KMS-11 (cell line): ENCODE data around the gene ERC2.

Experiments
- H2AFZ ChIP-seq: fragments of 200-600 bp; sonication (generic); 2 replicates; pipeline ENCODE4 v1.6.1; 2016; ENCODE audit warnings: antibody characterized with exemption, mixed run types, low read depth
- H3K27ac ChIP-seq: fragments of 200-600 bp; sonication (generic); 2 replicates; pipeline ENCODE4 v1.6.1; 2016; ENCODE audit warnings: mild to moderate bottlenecking, mixed run types
- H3K27me3 ChIP-seq: fragments of 200-600 bp; sonication (generic); 2 replicates; pipeline ENCODE4 v1.6.1; 2017; ENCODE audit warnings: mild to moderate bottlenecking, low read depth, mixed run types, moderate library complexity; ENCODE audit not compliant: insufficient read depth
- H3K36me3 ChIP-seq: fragments of 200-600 bp; sonication (generic); 2 replicates; pipeline ENCODE4 v1.6.1; 2017; ENCODE audit warnings: mild to moderate bottlenecking, mixed run types; ENCODE audit not compliant: insufficient read depth
- H3K4me1 ChIP-seq: fragments of 200-600 bp; sonication (generic); 2 replicates; pipeline ENCODE4 v1.6.1; 2016; ENCODE audit warnings: mild to moderate bottlenecking, low read depth, mixed run types; ENCODE audit not compliant: poor library complexity, severe bottlenecking
- H3K4me2 ChIP-seq: fragments of 200-600 bp; sonication (generic); 2 replicates; pipeline ENCODE4 v1.7.0; 2016; ENCODE audit warnings: mild to moderate bottlenecking, mixed run types
- H3K4me3 ChIP-seq: fragments of 200-600 bp; sonication (generic); IDR thresholded peaks from 2 replicates; pipeline ENCODE4 v1.6.1; 2017; ENCODE audit warnings: low read depth, low read length, mixed read lengths; ENCODE audit not compliant: insufficient read depth
- H3K79me2 ChIP-seq: fragments of 200-600 bp; sonication (generic); 2 replicates; pipeline ENCODE4 v1.6.1; 2016; ENCODE audit warnings: low read depth, mixed run types; ENCODE audit not compliant: insufficient read depth
- H3K9ac ChIP-seq: fragments of 200-600 bp; sonication (generic); 2 replicates; pipeline ENCODE4 v1.6.1; 2016; ENCODE audit warnings: mild to moderate bottlenecking, mixed run types
- H4K20me1 ChIP-seq: fragments of 200-600 bp; sonication (generic); 2 replicates; pipeline ENCODE4 v1.6.1; 2016; ENCODE audit warnings: mild to moderate bottlenecking, mixed run types; ENCODE audit not compliant: insufficient read depth
- TF ChIP-seq, protein P1 (sequence below): fragments of 200-600 bp; sonication (generic); conservative IDR thresholded peaks from 2 replicates; pipeline ENCODE4 v1.6.1; 2017; ENCODE audit warnings: low read depth, mild to moderate bottlenecking, antibody characterized with exemption, low read length, moderate library complexity, mixed read lengths

ERC2 gene

DNA sequence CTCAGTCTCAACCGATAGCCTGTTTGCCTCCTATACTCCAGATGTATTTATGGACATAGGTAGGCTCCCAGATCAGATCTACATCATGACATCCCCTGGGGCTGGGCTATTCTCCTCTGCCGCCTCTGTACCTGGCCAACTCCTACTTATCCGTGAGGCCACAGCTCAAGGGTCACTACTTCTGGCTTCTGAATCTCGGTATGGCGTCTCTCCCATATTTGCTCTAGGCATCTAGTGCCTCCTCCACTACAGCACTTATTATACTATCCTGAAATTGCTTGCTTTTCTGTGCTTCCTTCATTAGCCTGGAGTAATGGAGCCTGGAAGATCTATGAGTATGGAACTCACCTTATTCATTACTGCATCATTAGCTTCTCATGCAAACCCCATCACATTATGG is 808.6 kb downstream of the ERC2 start:
- no peaks in the 10 kb centered on the region for H4K20me1 ChIP-seq
- no peaks in the 10 kb centered on the region for H3K79me2 ChIP-seq
- no peak overlapping the region for H2AFZ ChIP-seq
- peak overlapping the region; percentile 91; the same call in 1 of the 2 replicates for H3K27ac ChIP-seq
- H3K4me1 ChIP-seq = peaks cover 77% of the 10 kb centered on the region
- H3K9ac ChIP-seq = no peak overlapping the region
- peak overlapping the region; percentile 57; the same call in 1 of the 2 replicates for H3K4me2 ChIP-seq
- no peaks in the 10 kb centered on the region for H3K36me3 ChIP-seq
- H3K4me3 ChIP-seq = no peak overlapping the region
- TF ChIP-seq, protein P1, sequence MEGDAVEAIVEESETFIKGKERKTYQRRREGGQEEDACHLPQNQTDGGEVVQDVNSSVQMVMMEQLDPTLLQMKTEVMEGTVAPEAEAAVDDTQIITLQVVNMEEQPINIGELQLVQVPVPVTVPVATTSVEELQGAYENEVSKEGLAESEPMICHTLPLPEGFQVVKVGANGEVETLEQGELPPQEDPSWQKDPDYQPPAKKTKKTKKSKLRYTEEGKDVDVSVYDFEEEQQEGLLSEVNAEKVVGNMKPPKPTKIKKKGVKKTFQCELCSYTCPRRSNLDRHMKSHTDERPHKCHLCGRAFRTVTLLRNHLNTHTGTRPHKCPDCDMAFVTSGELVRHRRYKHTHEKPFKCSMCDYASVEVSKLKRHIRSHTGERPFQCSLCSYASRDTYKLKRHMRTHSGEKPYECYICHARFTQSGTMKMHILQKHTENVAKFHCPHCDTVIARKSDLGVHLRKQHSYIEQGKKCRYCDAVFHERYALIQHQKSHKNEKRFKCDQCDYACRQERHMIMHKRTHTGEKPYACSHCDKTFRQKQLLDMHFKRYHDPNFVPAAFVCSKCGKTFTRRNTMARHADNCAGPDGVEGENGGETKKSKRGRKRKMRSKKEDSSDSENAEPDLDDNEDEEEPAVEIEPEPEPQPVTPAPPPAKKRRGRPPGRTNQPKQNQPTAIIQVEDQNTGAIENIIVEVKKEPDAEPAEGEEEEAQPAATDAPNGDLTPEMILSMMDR = no peak
- H3K27me3 ChIP-seq = no peaks in the 10 kb centered on the region

DNA sequence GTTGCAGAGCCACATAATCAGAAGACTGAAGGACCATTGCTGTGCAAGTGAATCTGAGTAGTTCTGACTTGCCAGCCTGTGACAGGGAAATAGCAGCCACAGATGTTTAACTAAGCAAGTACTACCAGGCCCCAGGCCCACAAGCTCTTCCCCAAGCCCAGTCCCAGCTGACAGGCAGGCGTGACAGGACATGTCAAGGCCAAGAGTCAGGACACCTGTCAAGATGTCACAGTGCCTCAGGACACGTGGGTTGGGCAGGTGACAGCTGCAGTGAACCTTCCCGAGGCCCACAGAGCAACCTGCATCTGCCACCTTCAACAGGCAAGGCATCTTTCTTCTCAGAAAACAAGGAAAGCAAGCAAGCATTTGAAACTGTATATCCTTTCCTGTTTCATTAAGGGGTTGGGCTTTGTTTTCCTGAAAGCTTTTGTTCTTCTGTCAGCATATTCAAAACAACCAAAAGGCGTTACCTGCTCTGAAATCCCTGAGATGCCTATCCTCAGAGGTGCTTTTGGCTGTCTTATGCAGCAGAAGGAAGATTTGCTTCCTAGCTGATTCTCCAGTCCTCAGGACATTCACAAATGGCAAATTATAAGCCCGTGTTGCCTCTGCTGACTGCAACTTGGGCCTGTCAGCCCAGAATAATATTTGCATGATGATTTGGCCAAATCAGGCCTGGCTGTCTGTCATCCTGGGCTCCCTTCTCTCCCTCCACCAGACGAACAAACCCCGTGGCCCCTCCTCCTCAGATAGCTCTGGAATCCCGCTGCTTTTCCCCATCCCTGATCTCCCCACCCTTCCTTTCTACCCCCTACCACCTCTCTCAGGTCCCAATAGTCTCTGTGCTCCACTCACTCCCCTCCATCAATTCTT is 809.3 kb downstream of the ERC2 start:
- peak overlapping the region; percentile 57; the same call in 1 of the 2 replicates for H3K4me2 ChIP-seq
- H4K20me1 ChIP-seq = no peaks in the 10 kb centered on the region
- H3K4me1 ChIP-seq = peaks cover 84% of the 10 kb centered on the region
- no peaks in the 10 kb centered on the region for H3K36me3 ChIP-seq
- peak overlapping the region; percentile 91 for H3K27ac ChIP-seq
- no peak overlapping the region for H3K4me3 ChIP-seq
- H3K79me2 ChIP-seq = no peaks in the 10 kb centered on the region
- no peaks in the 10 kb centered on the region for H3K27me3 ChIP-seq
- no peak overlapping the region for H3K9ac ChIP-seq
- TF ChIP-seq, protein P1 = no peak
- peak overlapping the region; percentile 34; the same call in 1 of the 2 replicates for H2AFZ ChIP-seq

DNA sequence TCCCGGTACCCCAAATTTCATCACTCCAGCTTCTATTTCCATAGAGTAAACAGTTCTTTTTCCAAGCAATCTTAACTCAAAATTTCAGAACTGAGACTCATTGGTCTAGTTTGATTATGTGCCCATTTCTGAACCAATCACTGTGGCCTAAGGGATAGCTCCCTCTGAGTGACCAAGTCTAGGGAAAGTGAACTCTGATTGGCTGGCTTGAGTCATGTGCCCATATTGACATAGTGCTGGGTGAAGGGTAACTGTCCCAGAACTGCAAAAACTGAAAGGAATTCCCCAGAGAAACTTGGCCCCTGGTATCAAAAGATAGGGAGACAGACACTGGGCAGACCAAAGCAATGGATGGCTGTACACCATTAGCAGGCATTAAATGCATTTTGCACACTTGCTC is 810.0 kb downstream of the ERC2 start:
- H2AFZ ChIP-seq = no peak overlapping the region
- peaks cover 91% of the 10 kb centered on the region for H3K4me1 ChIP-seq
- H3K36me3 ChIP-seq = no peaks in the 10 kb centered on the region
- H4K20me1 ChIP-seq = no peaks in the 10 kb centered on the region
- no peak overlapping the region for H3K9ac ChIP-seq
- H3K27ac ChIP-seq = peak overlapping the region; percentile 91
- H3K4me2 ChIP-seq = peak overlapping the region; percentile 57; the same call in 1 of the 2 replicates
- H3K79me2 ChIP-seq = no peaks in the 10 kb centered on the region
- no peaks in the 10 kb centered on the region for H3K27me3 ChIP-seq
- TF ChIP-seq, protein P1 = no peak
- H3K4me3 ChIP-seq = no peak overlapping the region

DNA sequence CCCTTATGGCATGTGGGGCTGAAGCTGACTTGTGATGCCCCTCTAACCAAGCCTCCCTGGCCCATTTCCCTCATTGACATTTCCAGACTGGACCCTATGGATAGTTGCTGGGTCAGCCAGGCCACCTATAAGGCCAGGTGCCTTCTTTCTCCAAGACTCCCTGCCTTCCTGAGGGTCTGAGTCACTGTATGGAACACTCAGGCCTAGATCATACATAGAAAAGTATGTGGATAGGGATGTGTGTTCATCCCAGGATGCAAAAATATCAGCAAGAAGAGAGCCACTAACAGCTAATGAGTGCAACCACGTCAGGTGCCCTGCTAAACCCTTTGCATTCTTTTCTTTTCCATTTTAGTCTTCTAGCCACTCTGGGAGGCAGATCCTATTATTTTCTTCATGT is 812.7 kb downstream of the ERC2 start:
- no peaks in the 10 kb centered on the region for H4K20me1 ChIP-seq
- H3K79me2 ChIP-seq = no peaks in the 10 kb centered on the region
- no peak overlapping the region for H3K4me2 ChIP-seq
- H3K27ac ChIP-seq = no peak overlapping the region
- no peaks in the 10 kb centered on the region for H3K36me3 ChIP-seq
- no peak overlapping the region for H2AFZ ChIP-seq
- H3K9ac ChIP-seq = no peak overlapping the region
- H3K4me3 ChIP-seq = no peak overlapping the region
- H3K4me1 ChIP-seq = peaks cover 76% of the 10 kb centered on the region
- TF ChIP-seq, protein P1 = no peak
- no peaks in the 10 kb centered on the region for H3K27me3 ChIP-seq
